Measurements from ENCODE around the gene SVOP.

The SVOP gene

DNA sequence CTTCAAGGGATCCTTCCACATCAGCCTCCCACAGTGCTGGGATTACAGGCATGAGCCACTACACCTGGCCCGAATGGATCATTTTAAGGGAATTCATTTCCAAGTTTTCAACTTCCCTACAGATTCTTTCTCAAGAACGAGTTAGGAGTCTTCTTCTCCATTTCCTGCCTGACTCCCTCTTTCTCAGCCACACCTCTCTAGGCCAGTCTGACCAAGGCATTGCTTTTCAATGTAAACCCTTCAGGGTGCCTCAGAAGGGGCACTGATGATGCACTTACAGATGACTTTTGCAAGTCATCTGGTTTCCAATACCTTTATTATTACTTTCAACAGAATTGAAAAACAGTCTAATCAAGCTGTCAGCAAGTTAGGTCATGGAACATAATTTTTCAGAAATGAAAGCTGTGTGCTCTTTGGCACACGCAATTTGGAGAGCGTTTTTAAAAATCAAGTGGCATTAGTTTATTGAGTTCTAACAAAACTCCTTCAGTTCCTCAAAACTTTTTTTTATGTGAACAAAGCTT lies 47.2 kb downstream of the SVOP start:
- Histone ChIP-seq H3K4me2 (ENCODE audit: insufficient read depth, low read length) (no peak overlapping the region), H4K20me1 (ENCODE audit: insufficient read depth, low read length) (no peaks in the 10 kb centered on the region), H2AFZ (ENCODE audit: low read depth, low read length) (no peak overlapping the region), H3K4me1 (ENCODE audit: insufficient read depth, low read length) (no peaks in the 10 kb centered on the region), H3K27me3 (ENCODE audit: insufficient read depth, low read length, poor library complexity) (peaks cover 11% of the 10 kb centered on the region), H3K4me3 (ENCODE audit: low read depth in 1 of 2, low read length in 2 of 2) (no peak overlapping the region), H3K79me2 (ENCODE audit: insufficient read depth, low read length) (no peaks in the 10 kb centered on the region), H3K9me3 (ENCODE audit: insufficient read depth, low read length, severe bottlenecking) (no peaks in the 10 kb centered on the region), H3K36me3 (ENCODE audit: insufficient read depth, low read length) (no peaks in the 10 kb centered on the region), H3K27ac (ENCODE audit: low read length) (no peak overlapping the region), H3K9ac (ENCODE audit: low read depth, low read length) (no peak overlapping the region)
- ATAC-seq (ENCODE audit: insufficient read depth, low read depth) (no peak), DNase-seq (no peak)
- TF ChIP-seq EZH2 (IDR thresholded peaks at IDR 0.05; ENCODE audit: borderline replicate concordance, low read depth, low read length, severe bottlenecking) = no peak
- TF ChIP-seq, protein P1, sequence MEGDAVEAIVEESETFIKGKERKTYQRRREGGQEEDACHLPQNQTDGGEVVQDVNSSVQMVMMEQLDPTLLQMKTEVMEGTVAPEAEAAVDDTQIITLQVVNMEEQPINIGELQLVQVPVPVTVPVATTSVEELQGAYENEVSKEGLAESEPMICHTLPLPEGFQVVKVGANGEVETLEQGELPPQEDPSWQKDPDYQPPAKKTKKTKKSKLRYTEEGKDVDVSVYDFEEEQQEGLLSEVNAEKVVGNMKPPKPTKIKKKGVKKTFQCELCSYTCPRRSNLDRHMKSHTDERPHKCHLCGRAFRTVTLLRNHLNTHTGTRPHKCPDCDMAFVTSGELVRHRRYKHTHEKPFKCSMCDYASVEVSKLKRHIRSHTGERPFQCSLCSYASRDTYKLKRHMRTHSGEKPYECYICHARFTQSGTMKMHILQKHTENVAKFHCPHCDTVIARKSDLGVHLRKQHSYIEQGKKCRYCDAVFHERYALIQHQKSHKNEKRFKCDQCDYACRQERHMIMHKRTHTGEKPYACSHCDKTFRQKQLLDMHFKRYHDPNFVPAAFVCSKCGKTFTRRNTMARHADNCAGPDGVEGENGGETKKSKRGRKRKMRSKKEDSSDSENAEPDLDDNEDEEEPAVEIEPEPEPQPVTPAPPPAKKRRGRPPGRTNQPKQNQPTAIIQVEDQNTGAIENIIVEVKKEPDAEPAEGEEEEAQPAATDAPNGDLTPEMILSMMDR (IDR thresholded peaks at IDR 0.05; ENCODE audit: borderline replicate concordance, extremely low read depth, low read length, poor library complexity, severe bottlenecking) = no peak

DNA sequence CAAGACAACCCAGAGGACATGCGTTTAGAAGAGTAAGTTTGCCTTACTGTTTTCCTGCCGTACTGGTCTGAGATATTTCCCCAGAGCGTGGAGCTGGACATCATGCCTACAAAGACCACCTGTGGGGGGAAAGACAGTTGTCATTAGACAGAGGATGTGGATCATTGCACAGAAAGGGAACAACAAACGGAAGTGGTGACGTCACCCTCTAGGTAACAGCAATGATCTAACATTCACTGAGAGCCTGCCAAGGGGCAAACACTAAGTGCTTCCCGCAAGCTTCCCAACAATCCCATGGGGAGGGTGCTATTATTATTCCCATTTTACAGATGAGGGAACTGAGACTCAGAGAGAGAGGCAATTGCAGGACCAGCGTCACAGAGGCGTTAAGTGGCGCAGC lies 48.5 kb downstream of the SVOP start:
- Histone ChIP-seq H3K4me1 (ENCODE audit: insufficient read depth, low read length) (no peaks in the 10 kb centered on the region), H3K9ac (ENCODE audit: low read depth, low read length) (no peak overlapping the region), H3K79me2 (ENCODE audit: insufficient read depth, low read length) (no peaks in the 10 kb centered on the region), H3K27me3 (ENCODE audit: insufficient read depth, low read length, poor library complexity) (peaks cover 10% of the 10 kb centered on the region), H2AFZ (ENCODE audit: low read depth, low read length) (no peak overlapping the region), H3K36me3 (ENCODE audit: insufficient read depth, low read length) (no peaks in the 10 kb centered on the region), H3K27ac (ENCODE audit: low read length) (no peak overlapping the region), H3K4me2 (ENCODE audit: insufficient read depth, low read length) (no peak overlapping the region), H3K4me3 (ENCODE audit: low read depth in 1 of 2, low read length in 2 of 2) (no peak overlapping the region), H4K20me1 (ENCODE audit: insufficient read depth, low read length) (no peaks in the 10 kb centered on the region), H3K9me3 (ENCODE audit: insufficient read depth, low read length, severe bottlenecking) (no peaks in the 10 kb centered on the region)
- ATAC-seq (ENCODE audit: insufficient read depth, low read depth) = no peak
- DNase-seq = no peak
- TF ChIP-seq, protein P1 (IDR thresholded peaks at IDR 0.05; ENCODE audit: borderline replicate concordance, extremely low read depth, low read length, poor library complexity, severe bottlenecking) = no peak
- no peak for TF ChIP-seq EZH2 (IDR thresholded peaks at IDR 0.05; ENCODE audit: borderline replicate concordance, low read depth, low read length, severe bottlenecking)

DNA sequence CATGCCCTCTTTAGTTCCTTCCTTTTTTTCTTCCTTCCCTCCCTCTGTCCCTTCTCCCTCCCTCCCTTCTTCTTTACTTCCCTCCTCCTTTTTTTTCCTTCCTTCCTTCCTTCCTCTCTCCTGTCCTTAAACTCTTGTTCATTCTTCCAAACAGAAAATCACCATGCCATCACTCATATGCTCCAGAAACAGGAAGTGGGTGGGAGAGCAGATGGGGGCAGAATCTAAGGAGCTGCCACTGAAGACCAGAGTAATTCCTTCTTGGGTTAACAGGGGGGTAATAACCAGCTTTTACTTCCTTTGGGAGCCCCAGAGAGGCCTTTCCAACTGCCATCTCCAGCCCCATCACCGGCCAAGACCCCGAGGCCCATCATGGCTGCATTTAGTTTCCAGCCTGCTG lies 51.2 kb downstream of the SVOP start:
- Histone ChIP-seq H3K36me3 (ENCODE audit: insufficient read depth, low read length) (no peaks in the 10 kb centered on the region), H3K27ac (ENCODE audit: low read length) (no peak overlapping the region), H3K4me2 (ENCODE audit: insufficient read depth, low read length) (no peak overlapping the region), H3K9ac (ENCODE audit: low read depth, low read length) (no peak overlapping the region), H3K9me3 (ENCODE audit: insufficient read depth, low read length, severe bottlenecking) (no peaks in the 10 kb centered on the region), H3K79me2 (ENCODE audit: insufficient read depth, low read length) (no peaks in the 10 kb centered on the region), H3K4me3 (ENCODE audit: low read depth in 1 of 2, low read length in 2 of 2) (no peak overlapping the region), H3K4me1 (ENCODE audit: insufficient read depth, low read length) (no peaks in the 10 kb centered on the region), H3K27me3 (ENCODE audit: insufficient read depth, low read length, poor library complexity) (peaks cover 3% of the 10 kb centered on the region), H4K20me1 (ENCODE audit: insufficient read depth, low read length) (no peaks in the 10 kb centered on the region), H2AFZ (ENCODE audit: low read depth, low read length) (no peak overlapping the region)
- ATAC-seq (ENCODE audit: insufficient read depth, low read depth) (no peak), DNase-seq (no peak)
- TF ChIP-seq, protein P1 (IDR thresholded peaks at IDR 0.05; ENCODE audit: borderline replicate concordance, extremely low read depth, low read length, poor library complexity, severe bottlenecking) = no peak
- TF ChIP-seq EZH2 (IDR thresholded peaks at IDR 0.05; ENCODE audit: borderline replicate concordance, low read depth, low read length, severe bottlenecking) = no peak

All from DND-41 (cell line).